ENCODE data around the gene HILPDA. TPM values are rescaled to one million over a fixed set of nuclear protein-coding genes. Genes with fewer than 3 reads are reported as not detected.
A peak's percentile ranks its signal among the peaks of the same experiment; 100 is the strongest.

HILPDA gene
- total and polyA plus RNA-seq, 9 of the 15 experiments (the other 6 are each of a cell fraction or from before 2014, with no cell fraction given): 8.3 to 71.8 (median 23.5) TPM

GRCh38 chr7:128455543-128456254 lies at the start of gene HILPDA (continued):
- no peak; the same call in 1 of the 2 replicates for TF ChIP-seq ZNF75A (CRISPR knock-in tag; IDR thresholded peaks at IDR 0.05)
- TF ChIP-seq ARID3B (CRISPR knock-in tag; IDR thresholded peaks at IDR 0.05; ENCODE audit: borderline replicate concordance): no peak
- no peak for TF ChIP-seq WHSC1 (IDR thresholded peaks at IDR 0.05; ENCODE audit: low read length)
- peak; percentile 85 for TF ChIP-seq ATF6 (CRISPR knock-in tag; IDR thresholded peaks at IDR 0.05)
- TF ChIP-seq TRIM24 (IDR thresholded peaks at IDR 0.05): peak in 1 of 2 experiments; percentile 70; a peak in 3 of 4 replicates
- TF ChIP-seq HOMEZ (CRISPR knock-in tag; IDR thresholded peaks at IDR 0.05): no peak
- no peak for TF ChIP-seq ZNF668 (CRISPR knock-in tag; IDR thresholded peaks at IDR 0.05)
- TF ChIP-seq CHD2 (IDR thresholded peaks at IDR 0.05; ENCODE audit: low read depth, low read length): no peak
- TF ChIP-seq PKNOX1 (IDR thresholded peaks at IDR 0.05): peak; percentile 42
- TF ChIP-seq JUND (IDR thresholded peaks at IDR 0.05; ENCODE audit: borderline replicate concordance, low read depth, low read length): peak; percentile 80
- TF ChIP-seq JUND (tag; IDR thresholded peaks at IDR 0.05; ENCODE audit: borderline replicate concordance, low read depth, low read length): peak; percentile 52; the same call in 1 of the 3 replicates
- no peak for TF ChIP-seq RHOXF2B (CRISPR knock-in tag; conservative IDR thresholded peaks at IDR 0.05)
- TF ChIP-seq USF1 (CRISPR knock-in tag; IDR thresholded peaks at IDR 0.05): no peak; the same call in 1 of the 2 replicates
- peak; percentile 92 for TF ChIP-seq MTA3 (IDR thresholded peaks at IDR 0.05; ENCODE audit: borderline replicate concordance)
- TF ChIP-seq ZSCAN32 (CRISPR knock-in tag; IDR thresholded peaks at IDR 0.05): no peak
- TF ChIP-seq GTF2E2 (tag; IDR thresholded peaks at IDR 0.05): no peak; the same call in 1 of the 2 replicates
- TF ChIP-seq BCOR (IDR thresholded peaks at IDR 0.05): 0 out of 2 replicates have a peak, but pooled peaks have one; percentile 5
- TF ChIP-seq MXI1 (IDR thresholded peaks at IDR 0.05; ENCODE audit: low read depth, low read length): peak; percentile 75
- no peak for TF ChIP-seq NFYB (IDR thresholded peaks at IDR 0.05; ENCODE audit: extremely low read depth, insufficient read length)
- no peak for TF ChIP-seq USF2 (CRISPR knock-in tag; IDR thresholded peaks at IDR 0.05)
- TF ChIP-seq SNAPC5 (CRISPR knock-in tag; IDR thresholded peaks at IDR 0.05): no peak

All from K562 (cell line).